NCI-H1436 treated with DMSO at 0.1 percent for 48 hours (cell line): ENCODE data around the gene SELENOO.

Experiments used
- DNase-seq: peaks from one replicate; lab custom pipeline; 2025; lab: John Stamatoyannopoulos, UW

The SELENOO gene

GRCh38 chr22:50184902-50185374, 15.9 kb upstream of the SELENOO start:
- no peak for DNase-seq

- DNase-seq, result no peak
These were observed 15.3 kb upstream of the SELENOO start, which contains the start of gene TRABD for GRCh38 chr22:50185375-50186087. Gene TRABD, plus strand, starts transcription at chr22:50185913. Its CDS starts 7,148 bp downstream, at chr22:50193061.

DNA sequence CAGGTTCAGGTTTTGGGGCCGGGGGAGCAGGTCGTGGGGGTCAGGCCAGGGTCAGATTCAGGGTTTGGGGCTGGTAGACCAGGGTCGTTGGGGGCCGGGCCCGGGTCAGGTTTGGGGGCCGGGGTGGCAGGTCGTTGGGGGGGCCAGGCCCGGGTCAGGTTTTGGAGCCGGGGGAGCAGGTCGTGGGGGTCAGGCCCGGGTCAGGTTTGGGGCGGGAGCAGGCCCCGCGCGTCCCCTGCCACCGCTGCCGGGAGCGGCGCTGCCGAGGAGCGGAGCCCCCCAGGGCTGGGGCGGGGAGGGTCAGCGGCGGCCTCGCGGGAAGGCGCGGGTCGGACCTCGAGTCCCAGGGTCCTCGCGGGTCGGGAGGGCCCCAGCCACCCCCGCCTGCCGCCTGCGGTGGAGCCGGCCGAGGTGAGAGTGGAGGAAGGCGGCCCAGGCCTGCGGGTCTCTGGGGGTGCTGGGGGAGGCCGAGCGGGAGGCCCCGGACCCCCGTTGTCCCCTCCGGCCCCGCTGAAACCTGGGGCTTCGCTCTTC, 14.6 kb upstream of the SELENOO start:
- no peak for DNase-seq

- no peak for DNase-seq
These were observed 13.9 kb upstream of the SELENOO start for GRCh38 chr22:50186761-50187523.

DNA sequence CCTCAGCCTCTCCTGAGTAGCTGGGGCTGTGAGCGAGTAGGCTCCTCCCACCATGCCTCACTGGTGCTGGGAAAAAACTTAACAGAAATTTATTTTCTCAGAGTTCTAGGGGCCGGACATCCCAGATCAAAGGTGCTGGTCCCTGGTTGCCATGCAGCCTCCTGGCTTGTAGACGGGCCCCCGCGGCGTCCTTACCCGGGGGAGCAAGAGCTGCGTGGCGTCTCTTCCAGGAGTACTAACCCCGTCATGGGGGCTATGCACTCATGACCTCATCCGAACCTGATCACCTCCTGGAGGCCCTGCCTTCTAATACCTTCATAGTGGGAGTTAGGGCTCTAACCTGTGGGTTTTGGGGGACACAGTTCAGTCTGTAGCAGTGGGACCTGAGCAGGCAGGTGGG, 12.5 kb upstream of the SELENOO start:
- DNase-seq, result no peak

GRCh38 chr22:50189184-50189848, 11.5 kb upstream of the SELENOO start:
- DNase-seq, result no peak

GRCh38 chr22:50189849-50190181, 11.0 kb upstream of the SELENOO start:
- no peak for DNase-seq

DNA sequence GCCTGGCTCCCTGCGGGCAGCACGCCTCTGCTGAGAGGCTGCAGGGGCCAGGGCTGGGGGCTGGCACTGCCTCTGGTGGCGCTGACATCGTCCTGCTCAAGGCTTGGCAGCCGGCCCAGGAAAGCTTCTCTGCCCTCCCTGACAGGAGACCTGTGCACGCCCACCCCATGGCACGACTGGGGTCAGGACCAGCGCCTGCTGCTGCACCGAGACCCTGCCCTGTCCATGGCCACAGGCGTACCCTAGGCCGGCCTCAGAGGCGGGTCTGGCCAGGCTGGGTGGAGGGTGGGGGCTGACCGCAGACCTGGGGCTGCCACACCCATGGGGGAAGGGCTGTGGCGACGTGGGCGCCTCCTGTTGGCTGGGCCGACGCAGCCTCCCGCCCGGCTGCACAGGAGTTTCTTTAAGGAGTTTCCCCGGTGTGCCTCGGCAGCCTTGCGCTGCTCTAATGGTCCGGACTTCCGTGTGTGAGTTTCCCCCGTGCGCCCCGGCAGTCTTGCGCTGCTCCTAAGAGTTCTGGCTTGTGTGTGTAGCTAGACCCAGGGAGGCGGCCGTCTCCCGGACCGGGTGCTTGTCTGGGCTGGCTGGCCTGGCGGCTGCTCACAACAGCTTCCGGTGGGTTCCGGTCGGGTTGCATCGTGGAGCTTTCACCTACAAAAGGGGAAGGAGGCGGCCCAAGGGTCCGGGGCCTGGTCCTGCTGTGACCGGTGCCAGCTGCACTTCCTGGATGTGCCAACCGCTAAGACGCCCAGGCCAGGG, 10.4 kb upstream of the SELENOO start:
- DNase-seq, result no peak

DNA sequence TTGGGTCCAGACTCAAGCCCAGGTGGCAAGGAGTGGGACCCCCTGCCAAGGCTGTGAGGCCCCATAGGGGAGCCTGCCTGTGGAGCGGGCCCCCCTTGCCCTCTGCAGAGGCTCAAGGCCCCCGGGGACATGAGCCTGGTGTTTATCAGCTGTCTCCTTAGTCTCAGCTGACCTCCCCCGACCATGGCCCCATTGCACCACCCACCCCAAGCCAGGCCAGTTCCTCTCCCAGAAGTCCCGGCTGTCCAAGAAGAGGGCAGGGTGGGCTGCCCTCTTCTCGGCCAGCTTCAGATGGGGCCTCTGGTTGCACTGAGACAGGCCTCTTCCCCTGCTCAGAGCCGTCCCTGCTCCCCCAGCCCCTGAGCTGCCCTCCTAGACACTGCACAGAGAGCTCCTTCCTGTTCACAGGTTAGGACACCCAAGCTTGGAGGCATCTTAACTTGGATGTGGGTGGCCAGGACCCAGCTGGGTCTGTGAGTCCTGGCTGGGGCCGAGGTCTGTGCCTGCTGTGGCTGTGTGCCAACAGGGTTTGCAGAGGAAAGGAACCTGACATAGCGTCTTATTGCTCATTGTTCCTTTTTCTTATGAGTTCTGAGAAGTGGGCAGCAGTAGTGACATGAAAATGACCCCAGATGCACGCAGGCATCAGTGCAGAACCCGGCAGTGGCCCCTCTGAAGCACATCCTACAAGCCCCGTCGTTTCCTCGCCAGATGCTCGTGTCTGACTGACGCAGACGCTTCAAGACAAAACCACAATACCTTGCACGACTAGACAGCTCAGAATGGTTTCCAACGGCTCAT, 9.7 kb upstream of the SELENOO start:
- DNase-seq, result no peak

- DNase-seq, result no peak
These were observed 8.2 kb upstream of the SELENOO start for GRCh38 chr22:50192436-50193204.

GRCh38 chr22:50193621-50194020, 7.2 kb upstream of the SELENOO start:
- no peak for DNase-seq

- DNase-seq, result no peak
These were observed 6.6 kb upstream of the SELENOO start for GRCh38 chr22:50194037-50194805.

- no peak for DNase-seq
These were observed 4.6 kb upstream of the SELENOO start for GRCh38 chr22:50196256-50196655.

DNA sequence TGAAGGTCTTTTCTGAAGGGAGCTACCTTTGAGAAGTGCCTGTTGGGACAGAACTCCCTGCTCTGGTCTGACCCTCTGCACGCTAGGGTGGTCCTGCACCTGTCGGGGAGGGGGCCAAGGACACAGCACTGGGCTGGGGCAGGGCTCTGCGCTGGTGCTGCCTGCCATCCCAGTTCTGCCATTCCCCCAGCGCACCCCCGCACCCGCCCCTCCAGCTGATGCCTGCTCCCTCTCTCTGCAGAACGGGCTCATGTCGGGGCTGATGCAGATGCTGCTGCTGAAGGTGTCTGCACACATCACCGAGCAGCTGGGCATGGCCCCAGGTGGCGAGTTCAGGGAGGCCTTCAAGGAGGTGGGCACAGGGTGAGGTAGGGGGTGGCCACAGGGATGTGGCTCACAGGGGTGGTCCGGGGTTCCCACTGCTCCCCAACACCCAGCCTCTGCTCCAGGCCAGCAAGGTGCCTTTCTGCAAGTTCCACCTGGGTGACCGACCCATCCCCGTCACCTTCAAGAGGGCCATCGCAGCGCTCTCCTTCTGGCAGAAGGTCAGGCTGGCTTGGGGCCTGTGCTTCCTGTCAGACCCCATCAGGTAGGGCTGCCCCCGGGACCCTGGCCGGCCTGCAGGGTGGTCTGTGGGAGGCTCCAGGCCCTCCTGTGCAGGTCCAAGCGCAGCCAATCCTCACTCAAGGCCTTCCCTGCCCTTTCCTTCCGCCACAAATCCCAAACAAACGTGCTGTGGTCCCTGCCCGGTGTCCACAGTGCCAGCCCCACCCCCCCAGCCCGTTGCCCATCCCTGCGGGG, 3.6 kb upstream of the SELENOO start:
- no peak for DNase-seq

- DNase-seq, result no peak
These were observed 2.8 kb upstream of the SELENOO start for GRCh38 chr22:50197856-50198623.

DNA sequence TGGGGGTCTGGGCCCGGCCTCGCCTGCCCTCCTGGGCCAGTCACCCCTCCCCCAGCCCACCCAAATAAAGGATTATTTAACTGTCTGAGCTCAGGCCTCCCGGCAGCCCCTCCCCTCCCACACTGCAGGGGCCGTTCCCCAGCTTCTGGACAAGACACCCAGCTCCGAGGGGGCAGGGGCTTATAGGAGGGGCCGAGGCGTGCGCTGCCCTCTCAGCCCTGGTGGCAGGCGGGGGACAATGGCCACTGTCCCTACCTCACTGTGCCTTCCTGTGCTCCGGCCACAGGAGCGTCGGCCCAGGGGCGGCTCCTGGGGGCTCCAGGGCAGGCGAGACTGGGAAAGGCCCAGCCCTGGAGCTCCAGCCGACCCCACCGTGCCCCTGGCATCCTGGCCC, 2.2 kb upstream of the SELENOO start:
- DNase-seq, result no peak

DNA sequence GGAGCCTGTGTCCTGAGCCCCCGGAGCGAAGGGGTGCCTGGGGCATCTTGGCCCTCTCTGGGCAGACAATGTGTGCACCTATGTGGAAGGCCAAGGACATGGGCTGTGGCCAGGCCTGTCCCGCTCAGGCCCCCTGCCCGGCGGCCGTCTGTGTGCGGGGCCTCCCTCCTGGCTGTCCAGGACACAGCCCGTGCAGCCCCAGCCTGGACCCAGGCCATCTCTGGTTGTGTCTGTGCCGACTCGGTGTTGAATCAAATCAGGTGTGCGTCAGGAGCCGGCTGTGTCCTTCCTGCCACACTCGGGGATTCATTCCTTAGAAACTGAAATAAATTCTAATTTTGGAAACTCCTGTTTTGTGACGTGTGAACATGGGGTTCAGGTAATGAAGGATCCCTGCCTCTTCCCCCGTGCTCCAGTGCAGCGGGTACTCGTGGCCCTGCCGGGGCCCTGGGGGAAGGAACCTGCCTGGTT, 1.5 kb upstream of the SELENOO start:
- DNase-seq, result no peak
